HL-60 (cell line): ENCODE results near the gene TTC9.

Experiments
- DNase-seq, 2 experiments: peaks; one replicate each; pipeline ENCODE4 v3.0.0-alpha.2; 2010 to 2020; ENCODE audit warnings: low read depth in 1 of 2, low spot score in 1 of 2
- H3K27ac ChIP-seq: fragments of 250-450 bp; sonication (Bioruptor Pico); replicated peaks from 2 replicates; pipeline ENCODE4 v1.5.1; 2020; ENCODE audit warnings: mild to moderate bottlenecking, moderate library complexity
- H3K27me3 ChIP-seq: fragments of 250-450 bp; sonication (Bioruptor Pico); 2 replicates; pipeline ENCODE4 v1.5.1; 2021; ENCODE audit warnings: mild to moderate bottlenecking, moderate library complexity; ENCODE audit not compliant: insufficient read depth, poor library complexity, severe bottlenecking
- H3K4me3 ChIP-seq: replicated peaks from 2 replicates; pipeline ENCODE4 v1.5.1; 2011; ENCODE audit warnings: mild to moderate bottlenecking, control low read depth, low read length; ENCODE audit not compliant: insufficient read depth
- CTCF ChIP-seq: IDR thresholded peaks from one replicate; pipeline ENCODE4 v1.5.1; 2011; ENCODE audit warnings: low read length, control low read depth, inconsistent platforms; ENCODE audit not compliant: insufficient read depth
- GABPA ChIP-seq: IDR thresholded peaks from 2 replicates; pipeline ENCODE4 v1.6.1; 2012; ENCODE audit warnings: low read depth
- POLR2AphosphoS5 ChIP-seq: IDR thresholded peaks from 2 replicates; pipeline ENCODE4 v1.6.1; 2012; ENCODE audit warnings: low read depth
- SPI1 ChIP-seq: IDR thresholded peaks from 2 replicates; pipeline ENCODE4 v1.6.1; 2012; ENCODE audit warnings: low read depth, mild to moderate bottlenecking, borderline replicate concordance
- TF ChIP-seq, protein P1 (sequence below): IDR thresholded peaks from 2 replicates; pipeline ENCODE4 v1.6.1; 2012; ENCODE audit warnings: low read depth; ENCODE audit not compliant: insufficient replicate concordance

TTC9 gene

DNA sequence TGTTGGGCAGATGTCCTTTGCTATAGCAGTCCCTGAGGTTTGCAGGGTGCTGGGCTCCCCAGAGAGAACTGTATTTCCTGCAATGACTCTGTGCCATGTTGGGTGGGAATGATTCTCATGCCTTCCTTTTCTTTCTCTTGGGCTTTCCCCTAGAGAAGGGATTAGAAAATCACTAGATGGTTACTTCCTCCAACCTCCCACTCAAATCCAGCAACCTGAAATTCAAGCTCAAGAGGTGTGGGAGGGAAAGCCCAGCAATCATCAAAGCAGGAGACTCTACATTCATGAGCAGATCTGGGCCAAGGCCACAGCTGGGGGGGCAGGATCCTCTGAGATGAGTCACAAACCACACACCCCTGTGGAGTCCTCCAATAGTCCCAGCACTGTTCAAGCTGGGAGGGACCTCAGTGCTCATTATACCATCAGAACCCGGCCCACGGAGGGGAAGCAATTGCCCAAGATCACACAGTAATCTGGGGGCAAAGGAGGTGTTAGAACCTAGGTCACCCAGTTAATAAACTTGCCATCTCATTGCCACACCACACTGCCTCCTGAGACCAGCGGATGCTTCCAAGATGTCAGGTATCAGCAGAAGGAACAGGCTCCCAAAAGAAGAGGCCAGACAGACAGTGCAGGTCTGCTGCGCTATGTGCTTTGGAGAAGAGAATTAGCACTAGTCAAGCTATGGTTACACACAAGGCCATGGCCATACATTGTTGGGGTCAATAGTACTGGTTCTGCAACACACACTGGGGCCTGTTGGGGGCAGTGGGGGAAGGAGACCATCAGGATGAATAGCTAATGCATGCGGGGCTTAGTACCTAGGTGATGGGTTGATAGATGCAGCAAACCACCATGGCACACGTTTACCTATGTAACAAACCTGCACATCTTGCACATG, 65.7 kb downstream of the TTC9 start:
- no peak for DNase-seq
- TF ChIP-seq, protein P1, sequence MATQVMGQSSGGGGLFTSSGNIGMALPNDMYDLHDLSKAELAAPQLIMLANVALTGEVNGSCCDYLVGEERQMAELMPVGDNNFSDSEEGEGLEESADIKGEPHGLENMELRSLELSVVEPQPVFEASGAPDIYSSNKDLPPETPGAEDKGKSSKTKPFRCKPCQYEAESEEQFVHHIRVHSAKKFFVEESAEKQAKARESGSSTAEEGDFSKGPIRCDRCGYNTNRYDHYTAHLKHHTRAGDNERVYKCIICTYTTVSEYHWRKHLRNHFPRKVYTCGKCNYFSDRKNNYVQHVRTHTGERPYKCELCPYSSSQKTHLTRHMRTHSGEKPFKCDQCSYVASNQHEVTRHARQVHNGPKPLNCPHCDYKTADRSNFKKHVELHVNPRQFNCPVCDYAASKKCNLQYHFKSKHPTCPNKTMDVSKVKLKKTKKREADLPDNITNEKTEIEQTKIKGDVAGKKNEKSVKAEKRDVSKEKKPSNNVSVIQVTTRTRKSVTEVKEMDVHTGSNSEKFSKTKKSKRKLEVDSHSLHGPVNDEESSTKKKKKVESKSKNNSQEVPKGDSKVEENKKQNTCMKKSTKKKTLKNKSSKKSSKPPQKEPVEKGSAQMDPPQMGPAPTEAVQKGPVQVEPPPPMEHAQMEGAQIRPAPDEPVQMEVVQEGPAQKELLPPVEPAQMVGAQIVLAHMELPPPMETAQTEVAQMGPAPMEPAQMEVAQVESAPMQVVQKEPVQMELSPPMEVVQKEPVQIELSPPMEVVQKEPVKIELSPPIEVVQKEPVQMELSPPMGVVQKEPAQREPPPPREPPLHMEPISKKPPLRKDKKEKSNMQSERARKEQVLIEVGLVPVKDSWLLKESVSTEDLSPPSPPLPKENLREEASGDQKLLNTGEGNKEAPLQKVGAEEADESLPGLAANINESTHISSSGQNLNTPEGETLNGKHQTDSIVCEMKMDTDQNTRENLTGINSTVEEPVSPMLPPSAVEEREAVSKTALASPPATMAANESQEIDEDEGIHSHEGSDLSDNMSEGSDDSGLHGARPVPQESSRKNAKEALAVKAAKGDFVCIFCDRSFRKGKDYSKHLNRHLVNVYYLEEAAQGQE = no peak
- no peak for TF ChIP-seq SPI1
- TF ChIP-seq CTCF = no peak
- no peak for TF ChIP-seq GABPA
- no peak for TF ChIP-seq POLR2AphosphoS5
- Histone ChIP-seq H3K27ac (no peak overlapping the region), H3K27me3 (no peaks in the 10 kb centered on the region), H3K4me3 (no peak overlapping the region)

DNA sequence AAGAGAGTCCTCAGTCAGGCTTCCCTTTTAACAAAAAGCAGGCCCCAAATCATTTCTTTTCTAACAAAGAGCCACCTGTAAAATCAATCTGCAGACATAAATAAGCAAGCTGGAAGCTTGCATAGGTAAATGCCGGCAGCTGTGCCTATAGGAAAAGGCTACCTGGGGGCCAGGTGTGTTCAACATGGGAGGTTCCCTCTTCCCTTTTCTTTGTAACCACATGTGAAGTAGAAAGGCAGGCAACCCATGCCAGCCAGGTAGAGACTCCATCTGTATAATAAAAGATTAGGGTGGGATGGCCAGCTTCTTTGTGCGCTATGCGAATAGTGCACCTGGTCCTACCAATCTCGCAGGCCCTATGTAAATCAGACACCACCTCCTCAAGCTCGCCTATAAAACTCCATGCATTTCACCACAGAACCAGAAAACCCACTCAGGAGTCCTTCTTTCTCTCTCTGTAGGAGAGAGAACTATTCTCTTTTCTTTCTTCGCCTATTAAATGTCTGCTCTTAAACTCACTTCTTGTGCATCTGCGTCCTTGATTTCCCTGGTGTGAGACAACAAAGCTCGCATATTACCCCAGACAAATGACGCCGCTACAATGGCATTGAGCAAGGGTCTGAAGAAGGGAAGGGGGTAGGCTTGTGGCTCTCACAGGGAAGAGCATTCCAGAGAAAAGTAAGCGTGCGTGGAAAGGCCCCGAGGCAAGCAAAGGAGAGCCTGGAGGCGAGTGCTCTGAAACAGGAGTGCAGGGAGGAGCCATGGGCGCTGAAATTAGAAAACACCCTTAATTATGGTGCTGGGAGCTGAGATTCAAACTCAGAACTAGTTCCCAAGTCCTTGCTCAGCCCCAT, 67.2 kb downstream of the TTC9 start:
- no peak for DNase-seq
- Histone ChIP-seq H3K27me3 (no peaks in the 10 kb centered on the region), H3K4me3 (no peak overlapping the region), H3K27ac (no peak overlapping the region)
- TF ChIP-seq, protein P1 = no peak
- TF ChIP-seq SPI1 (no peak), CTCF (no peak), POLR2AphosphoS5 (no peak), GABPA (no peak)

GRCh38 chr14:70709726-70710382, 68.1 kb downstream of the TTC9 start:
- TF ChIP-seq GABPA (no peak), POLR2AphosphoS5 (no peak), SPI1 (no peak), CTCF (no peak)
- TF ChIP-seq, protein P1 = no peak
- Histone ChIP-seq H3K27me3 (no peaks in the 10 kb centered on the region), H3K4me3 (no peak overlapping the region), H3K27ac (no peak overlapping the region)
- DNase-seq = no peak
